ENCODE measurements around the gene DUS2.
"Not testable (repeated sequence)": the region's sequence is repeated elsewhere in the genome, so short reads cannot be mapped to it uniquely, and the experiment has no call there.

Gene DUS2

DNA sequence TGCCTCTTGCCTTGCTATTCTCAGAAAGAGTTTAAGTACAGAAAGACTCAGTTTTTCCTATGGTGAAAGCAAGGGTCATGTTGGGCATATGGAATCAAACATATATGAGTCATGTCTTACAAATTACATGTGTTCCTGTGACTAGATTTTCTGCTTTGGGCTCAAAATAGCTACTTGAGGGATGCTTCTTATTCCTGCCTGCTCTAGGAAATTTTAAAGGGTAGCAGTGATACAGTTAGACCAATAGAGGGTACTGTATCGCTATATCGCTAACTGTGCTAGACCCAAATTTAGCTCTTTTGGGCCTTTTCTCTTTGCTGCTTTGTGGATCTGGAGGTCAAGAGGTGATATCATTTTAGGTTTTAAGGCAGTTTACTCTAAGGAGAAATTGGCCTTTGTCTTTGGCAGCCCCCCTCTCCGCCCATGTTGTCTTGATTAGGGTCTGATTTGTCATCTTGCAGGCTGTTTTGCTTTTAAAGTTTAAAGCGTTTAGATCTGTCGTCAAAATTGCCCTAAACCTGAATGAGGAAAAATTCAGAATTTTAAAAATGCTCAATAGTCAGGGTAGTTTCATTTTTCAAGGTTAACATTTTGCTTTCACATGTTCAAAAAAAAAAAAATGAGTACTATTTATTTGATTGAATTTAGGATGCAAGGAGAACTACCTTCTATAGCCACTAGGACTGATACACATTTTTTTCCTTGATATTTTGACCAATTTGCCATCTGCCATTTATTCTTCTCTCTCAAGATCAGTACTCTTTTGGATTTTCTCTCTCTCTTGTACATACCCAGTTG lies 70.9 kb downstream of the DUS2 start:
- peak; percentile 76 for DNase-seq

DNA sequence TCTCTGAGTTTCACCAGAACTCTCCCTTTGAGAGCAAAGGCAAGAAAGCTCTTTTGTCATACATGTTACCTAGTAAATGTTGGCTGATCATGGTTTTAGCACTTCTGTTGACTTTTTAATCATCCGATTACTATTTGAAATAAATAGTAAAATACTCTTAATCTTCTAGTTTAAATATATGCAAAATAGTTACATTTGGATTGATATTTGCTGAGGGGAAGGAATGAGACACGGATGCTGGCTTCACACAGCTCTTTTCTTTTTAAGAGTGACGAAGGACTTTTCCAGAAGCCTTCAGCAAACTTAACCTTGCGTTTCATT lies 71.5 kb downstream of the DUS2 start:
- no peak for DNase-seq

DNA sequence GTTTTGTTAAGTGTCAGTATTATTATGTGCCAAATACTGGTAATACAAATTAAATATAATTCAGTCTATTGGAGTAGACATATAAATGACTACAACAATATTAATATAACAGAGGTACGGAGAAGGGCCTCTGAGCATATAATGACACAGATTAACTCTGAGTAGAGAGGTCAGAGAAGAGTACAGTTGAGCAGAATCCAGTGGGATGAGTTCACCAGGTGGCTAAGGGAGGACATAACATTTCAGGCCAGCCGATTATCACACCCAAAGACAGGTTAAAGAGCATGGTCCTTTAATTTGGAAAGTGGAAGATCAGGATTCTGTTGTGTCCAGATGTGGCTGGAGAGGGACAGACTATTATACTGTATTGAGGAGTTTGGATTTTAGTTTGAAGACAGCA lies 73.4 kb downstream of the DUS2 start:
- no peak for DNase-seq

DNA sequence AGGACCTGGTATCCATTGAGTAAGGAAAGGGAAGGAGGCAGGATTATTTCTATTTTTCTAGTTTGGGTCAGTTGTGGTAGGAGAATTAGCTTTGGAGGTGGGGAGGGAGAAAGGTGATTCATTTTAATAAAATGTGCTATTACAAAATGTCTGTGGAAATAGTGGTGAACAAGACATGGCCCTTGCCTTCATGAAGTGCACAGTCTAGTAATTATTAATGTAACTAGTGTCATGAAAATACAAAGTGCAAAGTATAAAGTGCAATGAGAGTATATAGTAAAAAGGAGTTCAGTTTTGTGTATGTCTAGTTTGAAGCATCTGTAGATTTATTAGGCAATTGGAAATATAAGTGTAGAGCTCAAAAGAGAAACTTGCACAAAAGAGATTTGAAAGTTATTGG lies 74.0 kb downstream of the DUS2 start:
- no peak for DNase-seq

DNA sequence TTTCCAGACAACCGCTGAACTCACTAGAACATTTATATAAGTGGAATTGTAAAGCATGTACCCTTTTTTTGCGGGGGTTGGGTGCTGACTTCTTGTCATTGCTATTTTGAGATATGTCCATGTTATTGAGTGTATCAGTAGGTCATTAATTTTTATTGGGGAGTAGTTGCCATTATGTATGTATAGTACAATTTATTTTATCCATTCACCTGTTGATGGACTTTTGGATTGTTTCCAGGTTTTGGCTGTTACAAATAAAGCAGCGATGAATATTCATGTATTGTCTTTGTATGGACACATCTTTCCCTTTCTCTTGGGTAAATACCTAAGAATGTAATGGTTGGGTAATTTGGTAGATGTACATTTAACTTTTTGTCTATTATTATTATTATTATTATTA lies 74.8 kb downstream of the DUS2 start:
- no peak for DNase-seq

DNA sequence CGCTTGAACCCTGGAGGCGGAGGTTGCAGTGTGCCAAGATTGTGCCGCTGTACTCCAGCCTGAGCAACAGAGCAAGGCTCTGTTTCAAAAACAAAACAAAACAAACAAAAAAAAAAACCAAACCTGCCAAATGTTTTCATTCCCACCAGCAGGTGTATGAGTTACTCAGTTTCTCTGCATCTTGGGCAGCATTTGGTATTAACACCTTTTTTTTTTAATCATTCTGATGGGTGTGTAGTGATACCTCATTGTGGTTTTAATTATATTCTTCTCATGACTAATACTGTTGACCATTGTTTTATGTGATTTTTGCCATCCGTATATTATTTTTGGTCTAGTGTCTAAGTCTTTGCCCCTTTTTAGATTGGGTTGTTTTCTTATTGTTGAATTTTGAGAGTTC lies 77.4 kb downstream of the DUS2 start:
- DNase-seq: no peak

DNA sequence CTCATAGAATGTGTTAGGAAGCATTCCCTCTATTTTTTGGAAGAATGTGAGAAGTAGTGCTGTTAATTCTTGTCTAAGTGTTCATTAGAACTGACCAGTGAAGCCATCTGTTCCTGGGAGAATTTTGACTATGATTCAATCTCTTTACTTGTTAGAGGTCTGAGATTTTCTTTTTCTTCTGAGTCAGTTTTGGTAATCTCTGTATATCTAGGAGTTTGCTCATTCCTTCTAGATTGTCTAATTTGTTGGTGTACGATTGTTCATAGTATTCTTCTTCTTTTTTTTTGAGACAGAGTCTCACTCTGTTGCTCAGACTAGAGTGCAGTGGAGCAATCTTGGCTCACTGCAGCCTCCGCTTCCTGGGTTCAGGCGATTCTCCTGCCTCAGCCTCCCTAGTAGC lies 82.5 kb downstream of the DUS2 start:
- DNase-seq: no peak

DNA sequence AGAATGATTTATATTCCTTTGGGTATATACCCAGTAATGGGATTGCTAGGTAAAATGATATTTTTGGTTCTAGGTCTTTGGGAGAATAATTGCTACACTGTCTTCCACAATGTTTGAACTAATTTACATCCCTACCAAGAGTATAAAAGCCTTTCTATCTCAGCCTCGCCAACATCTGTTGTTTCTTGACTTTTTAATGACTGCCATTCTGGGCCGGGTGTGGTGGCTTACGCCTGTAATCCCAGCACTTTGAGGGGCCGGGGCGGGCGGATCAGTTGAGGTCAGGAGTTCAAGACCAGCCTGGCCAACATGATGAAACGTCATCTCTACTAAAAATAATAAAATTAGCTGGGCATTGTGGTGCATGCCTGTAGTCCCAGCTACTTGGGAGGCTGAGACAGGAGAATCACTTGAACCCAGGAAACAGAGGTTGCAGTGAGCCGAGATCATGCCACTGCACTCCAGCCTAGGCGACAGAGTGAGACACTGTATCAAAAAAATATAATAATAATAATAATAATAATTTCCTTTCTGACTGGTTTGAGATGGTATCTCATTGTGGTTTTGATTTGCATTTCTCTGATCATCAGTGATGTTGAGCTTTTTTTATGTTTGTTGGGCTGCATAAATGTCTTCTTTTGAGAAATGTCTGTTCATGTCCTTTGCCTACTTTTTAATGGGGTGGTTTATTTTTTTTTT lies 84.3 kb downstream of the DUS2 start:
- not testable (repeated sequence) for DNase-seq

DNA sequence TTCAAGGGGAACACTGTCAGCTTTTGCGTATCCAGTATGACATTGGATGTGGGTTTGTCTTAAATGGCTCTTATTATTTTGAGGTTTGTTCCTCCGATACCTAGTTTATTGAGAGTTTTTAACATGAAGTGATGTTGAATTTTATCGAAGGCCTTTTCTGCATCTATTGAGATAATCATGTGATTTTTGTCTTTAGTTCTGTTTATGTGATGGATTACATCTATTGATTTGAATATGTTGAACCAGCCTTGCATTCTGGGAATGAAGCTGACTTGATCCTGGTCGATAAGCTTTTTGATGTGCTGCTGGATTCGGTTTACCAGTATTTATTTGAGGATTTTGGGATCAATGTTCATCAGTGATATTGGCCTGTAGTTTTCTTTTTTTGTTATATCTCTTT lies 86.1 kb downstream of the DUS2 start:
- DNase-seq: not testable (repeated sequence)

DNA sequence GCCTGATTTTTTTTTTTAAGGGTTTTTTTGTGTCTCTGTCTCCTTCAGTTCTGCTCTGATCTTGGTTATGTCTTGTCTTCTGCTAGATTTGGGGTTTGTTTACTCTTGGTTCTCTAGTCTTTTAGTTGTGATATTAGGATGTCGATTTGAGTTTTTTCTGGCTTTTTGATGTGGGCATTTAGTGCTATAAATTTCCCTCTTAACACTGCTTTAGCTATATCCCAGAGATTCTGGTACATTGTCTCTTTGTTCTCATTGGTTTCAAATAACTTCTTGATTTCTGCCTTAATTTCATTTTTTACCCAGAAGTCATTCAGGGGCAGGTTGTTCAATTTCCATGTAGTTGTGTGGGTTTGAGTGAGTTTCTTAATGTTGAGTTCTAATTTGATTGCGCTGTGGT lies 87.5 kb downstream of the DUS2 start:
- DNase-seq: not testable (repeated sequence)

DNA sequence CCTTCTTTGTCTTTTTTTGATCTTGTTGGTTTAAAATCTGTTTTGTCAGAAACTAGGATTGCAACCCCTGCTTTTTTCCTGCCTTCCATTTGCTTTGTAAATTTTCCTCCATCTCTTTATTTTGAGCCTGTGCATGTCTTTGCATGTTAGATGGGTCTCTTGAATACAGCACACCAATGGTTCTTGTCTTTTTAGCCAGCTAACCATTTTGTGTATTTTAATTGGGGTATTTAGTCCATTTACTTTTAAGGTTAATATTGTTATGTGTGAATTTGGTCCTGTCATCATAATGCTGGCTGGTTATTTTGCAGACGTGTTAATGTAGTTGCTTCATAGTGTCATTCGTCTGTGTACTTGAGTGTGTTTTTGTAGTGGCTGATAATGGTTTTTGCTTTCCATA lies 88.3 kb downstream of the DUS2 start:
- no peak for DNase-seq

DNA sequence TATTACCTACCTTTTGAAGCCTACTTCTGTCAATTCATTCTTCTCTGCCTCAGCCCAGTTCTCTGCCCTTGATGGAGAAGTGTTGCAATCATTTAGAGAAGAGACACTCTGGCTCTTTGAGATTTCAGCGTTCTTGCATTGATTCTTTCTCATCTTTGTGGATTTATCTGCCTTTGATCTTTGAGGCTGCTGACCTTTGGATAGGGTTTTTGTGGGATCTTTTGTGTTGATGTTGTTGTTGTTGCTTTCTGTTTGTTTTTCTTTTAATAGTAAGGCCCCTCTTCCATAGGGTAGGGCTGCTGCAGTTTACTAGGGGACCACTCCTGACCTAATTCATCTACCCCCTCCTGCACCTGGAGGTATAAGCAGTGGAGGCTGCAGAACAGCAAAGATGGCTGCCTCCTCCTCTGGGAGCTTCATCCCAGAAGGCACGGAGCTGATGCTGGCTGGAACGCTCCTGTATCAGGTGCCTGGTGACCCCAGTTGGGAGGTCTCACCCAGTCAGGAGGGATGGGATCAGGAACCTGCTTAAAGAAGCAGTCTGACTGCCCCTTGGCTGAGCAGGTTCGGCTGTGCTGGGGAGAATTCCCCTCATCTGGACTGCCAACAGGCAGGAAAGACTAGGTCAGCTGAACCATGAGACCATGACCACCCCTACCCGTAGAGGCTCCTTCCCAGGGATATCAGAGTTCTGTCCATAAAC lies 90.1 kb downstream of the DUS2 start:
- DNase-seq: no peak

DNA sequence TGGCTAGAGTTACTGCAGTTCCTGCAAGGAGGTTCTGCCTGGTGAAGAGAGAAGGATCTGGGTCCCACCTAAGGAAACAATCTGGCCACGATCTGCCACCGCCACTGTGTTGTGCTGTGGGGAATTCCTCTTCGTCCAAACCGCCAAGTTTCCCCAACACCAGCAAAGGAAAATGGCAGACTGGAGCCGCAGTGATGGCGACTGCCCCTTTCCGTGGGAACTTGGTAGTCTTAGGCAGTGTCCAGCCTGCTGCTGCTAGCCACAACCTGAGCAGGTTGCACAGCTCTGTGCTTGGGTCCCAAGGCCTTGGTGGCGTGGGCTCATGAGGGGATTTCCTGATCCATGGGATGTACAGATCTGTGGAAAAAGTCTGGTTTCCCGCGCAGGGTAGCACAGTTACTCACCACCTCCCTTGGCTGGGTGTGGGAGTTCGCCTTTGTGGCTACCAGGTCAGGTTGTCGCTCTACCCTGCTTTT lies 90.7 kb downstream of the DUS2 start:
- no peak for DNase-seq

DNA sequence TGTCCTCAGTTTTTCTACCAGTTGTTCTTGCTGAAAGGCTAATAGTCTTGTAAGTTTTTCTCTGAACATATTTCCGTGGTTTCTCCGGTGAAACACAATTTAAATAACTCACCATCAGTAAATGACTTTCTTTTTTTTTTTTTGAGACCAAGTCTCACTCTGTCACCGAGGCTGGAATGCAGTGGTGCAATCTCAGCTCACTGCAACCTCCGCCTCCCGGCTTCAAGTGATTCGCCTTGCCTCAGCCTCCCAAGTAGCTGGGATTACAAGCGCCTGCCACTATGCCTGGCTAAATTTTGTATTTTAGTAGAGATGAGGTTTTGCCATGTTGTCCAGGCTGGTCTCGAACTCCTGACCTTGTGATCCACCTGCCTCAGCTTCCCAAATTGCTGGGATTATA lies 91.9 kb downstream of the DUS2 start:
- DNase-seq: not testable (repeated sequence)

DNA sequence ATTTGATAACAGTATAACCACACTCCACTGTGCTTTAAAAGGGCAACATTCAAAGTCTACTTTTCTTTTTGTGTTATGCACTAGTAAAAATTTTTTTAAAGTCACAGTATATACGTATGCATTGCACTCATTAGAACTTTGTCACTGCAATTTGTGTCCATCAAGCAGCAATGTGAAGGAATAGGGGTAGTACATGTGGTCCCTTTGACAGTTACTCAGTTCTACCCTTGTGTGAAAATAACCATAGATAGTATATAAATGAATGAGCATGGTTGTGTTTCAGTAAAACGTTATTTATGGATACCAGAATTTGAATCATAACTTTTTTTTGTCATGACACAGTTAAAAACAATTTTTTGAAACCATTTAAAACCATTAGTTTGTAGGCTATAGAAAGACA lies 92.8 kb downstream of the DUS2 start:
- no peak for DNase-seq

DNA sequence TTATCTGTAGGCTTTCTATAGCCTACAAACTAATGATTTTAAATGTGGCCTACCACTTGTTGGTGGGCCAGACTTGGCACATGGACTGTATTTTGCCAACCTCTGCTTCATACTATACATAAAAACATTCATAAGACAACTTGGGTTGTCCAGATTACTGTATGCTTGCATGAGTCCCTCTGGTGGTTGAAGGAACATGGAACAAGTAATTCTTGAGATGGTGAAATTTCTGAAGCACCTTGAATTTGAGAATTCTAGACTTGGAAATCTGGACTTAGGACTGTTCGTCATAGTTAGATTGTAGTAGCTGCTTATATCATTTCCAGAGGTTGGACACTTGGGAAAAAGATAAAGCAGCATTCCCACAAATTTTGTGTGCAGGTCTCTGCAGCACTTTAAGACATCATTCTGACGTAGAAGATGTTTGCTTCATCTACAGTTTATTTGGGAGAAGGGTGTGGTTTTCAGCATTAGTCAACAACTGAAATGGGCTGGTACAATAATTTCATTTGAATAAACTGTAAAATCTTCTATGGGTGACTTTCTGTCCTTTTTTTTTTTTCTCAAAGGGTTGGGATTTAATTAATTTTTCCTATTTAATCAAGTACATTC lies 93.3 kb downstream of the DUS2 start:
- peak; percentile 74 for DNase-seq

DNA sequence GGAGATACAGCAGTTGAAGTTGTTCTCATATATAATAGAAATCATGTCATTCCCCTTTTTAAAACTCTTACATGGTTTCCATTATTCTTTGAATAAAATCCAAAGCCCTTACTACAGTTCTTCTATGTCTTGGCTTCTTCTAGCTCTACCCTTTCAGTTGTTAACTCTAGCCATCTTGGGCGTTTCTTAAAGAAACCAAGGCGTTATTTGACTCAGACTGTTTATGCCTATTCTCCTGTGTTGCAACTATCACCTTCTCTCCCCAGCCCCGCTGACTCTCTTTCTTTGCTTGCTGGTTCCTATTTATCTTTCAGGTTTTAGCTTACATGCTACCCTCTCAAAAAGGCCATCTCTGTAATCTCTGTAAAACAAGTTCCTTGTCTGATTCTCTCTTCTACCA lies 94.8 kb downstream of the DUS2 start:
- peak; percentile 18 for DNase-seq

DNA sequence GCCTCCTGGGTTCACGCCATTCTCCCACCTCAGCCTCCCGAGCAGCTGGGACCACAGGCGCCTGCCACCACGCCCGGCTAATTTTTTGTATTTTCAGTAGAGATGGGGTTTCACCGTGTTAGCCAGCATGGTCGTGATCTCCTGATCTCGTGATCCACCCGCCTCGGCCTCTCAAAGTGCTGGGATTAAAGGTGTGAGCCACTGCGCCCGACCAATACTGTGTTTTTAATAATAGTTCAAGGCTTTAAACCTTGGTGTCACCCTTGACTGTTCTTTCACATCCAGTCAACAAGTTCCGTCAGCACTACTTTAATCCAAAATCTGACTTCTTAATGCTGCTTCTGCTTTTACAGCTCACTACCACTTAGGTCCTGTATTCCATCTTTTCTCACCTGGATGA lies 95.9 kb downstream of the DUS2 start:
- not testable (repeated sequence) for DNase-seq

DNA sequence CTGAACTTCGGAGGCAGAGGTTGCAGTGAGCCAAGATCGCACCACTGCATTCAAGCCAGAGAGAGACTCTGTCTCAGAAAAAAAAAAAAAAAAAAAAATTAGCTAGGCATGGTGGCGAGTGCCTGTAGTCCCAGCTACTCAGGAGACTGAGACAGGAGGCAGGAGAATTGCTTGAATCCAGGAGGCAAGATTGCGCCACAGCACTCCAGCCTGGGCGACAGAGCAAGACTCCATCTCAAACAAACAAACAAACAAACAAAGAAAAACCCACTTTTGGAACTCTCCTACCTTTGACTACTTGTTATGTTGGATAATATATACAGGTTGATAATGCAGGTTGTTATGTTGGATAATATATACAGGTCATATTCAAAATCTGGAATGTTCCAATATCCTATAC lies 97.4 kb downstream of the DUS2 start:
- DNase-seq: not testable (repeated sequence)

DNA sequence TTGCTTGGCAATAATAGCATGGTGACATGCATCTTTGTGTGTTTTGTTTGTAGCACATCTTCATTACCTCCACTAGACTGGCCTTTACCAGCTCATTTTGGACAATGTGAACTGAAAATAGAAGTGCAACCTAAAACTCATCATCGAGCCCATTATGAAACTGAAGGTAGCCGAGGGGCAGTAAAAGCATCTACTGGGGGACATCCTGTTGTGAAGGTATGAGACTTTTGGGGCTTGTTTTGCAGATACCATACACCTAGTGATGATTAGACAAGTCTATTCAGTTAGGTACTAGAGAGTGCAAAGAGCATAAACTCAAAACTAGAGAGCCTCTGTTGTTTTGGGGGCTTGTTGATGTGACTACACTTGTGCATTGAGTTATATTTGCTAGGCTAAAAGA lies 103.3 kb downstream of the DUS2 start:
- DNase-seq: no peak

DNA sequence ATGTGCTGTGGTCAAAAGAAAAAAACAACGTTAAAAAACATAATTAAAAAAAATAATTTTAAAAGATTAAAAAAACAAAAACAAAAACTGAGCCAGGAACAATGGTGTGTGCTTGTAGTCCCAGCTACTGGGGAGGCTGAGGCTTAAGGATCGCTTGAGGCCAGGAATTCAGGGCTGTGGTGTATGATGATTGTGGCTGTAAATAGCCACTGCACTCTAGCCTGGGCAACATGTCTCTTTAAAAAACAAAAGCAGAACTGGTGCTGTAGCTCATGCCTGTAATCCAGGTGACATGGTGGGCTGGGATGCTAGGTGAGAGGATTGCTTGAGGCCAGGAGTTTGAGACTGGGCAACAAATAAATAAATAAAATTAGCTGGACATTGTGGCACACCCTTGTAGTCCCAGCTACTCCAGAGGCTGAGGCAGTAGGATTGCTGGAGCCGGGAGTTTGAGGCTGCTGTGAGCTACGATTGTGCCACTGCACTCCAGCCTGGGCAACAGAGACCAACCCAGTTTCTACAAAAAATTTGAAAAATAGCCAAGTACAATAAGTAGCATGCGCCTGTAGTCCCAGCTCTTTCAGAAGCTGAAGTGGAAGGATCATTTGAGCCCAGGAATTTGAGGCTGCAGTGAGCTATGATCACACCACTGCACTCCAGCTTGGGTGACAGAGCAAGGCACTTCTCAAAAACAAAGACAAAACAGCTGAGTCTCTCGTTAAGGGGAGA lies 105.7 kb downstream of the DUS2 start:
- DNase-seq: no peak
